CD14-positive monocyte (primary cell): ENCODE measurements around the gene CDK2. TPM values are rescaled to one million over a fixed set of nuclear protein-coding genes. Genes with fewer than 3 reads are reported as not detected.

Source experiments
- DNase-seq, 3 donors: peaks; one replicate each; pipeline ENCODE4 v3.0.0-alpha.2; 2011 to 2022
- H2AFZ ChIP-seq: 2 replicates; pipeline ENCODE4 v1.6.0; 2012; ENCODE audit warnings: mild to moderate bottlenecking, low read depth, low read length, inconsistent platforms; ENCODE audit not compliant: insufficient read depth, poor library complexity, severe bottlenecking
- H3K27ac ChIP-seq, 2 donors: 1 replicate in 1 of 2; 2 replicates in 1 of 2; pipeline ENCODE4 v1.5.1; 2012 to 2013; ENCODE audit warnings: low read length in 2 of 2, control low read depth in 1 of 2, inconsistent platforms in 1 of 2, low read depth in 1 of 2, mild to moderate bottlenecking in 1 of 2
- H3K27me3 ChIP-seq, 2 donors: one replicate each; pipeline versions ENCODE4 v1.6.0 to v1.6.1; 2011 to 2013; ENCODE audit warnings: low read length in 2 of 2; ENCODE audit not compliant: control insufficient read depth in 2 of 2, insufficient read depth in 2 of 2
- H3K36me3 ChIP-seq, 2 donors: replicated peaks in 1 of 2; 1 replicate in 1 of 2; 2 replicates in 1 of 2; pipeline versions ENCODE4 v1.5.1 to v1.6.1; 2012 to 2013; ENCODE audit warnings: low read length in 2 of 2, control low read depth in 1 of 2, inconsistent platforms in 1 of 2, mild to moderate bottlenecking in 1 of 2; ENCODE audit not compliant: insufficient read depth in 2 of 2, control insufficient read depth in 1 of 2
- H3K4me1 ChIP-seq, 2 donors: 1 replicate in 1 of 2; 2 replicates in 1 of 2; pipeline versions ENCODE4 v1.5.1 to v1.6.1; 2012 to 2013; ENCODE audit warnings: low read length in 2 of 2, control low read depth in 1 of 2, inconsistent platforms in 1 of 2, mild to moderate bottlenecking in 1 of 2, moderate library complexity in 1 of 2; ENCODE audit not compliant: insufficient read depth in 2 of 2, control insufficient read depth in 1 of 2
- H3K4me2 ChIP-seq: replicated peaks from 2 replicates; pipeline ENCODE3; 2012; ENCODE audit warnings: low read length, moderate library complexity, mild to moderate bottlenecking; ENCODE audit not compliant: poor library complexity, severe bottlenecking; ENCODE audit errors: extremely low read depth
- H3K4me3 ChIP-seq, 3 experiments: fragments of 200-600 bp in 1 of 3; sonication (generic) in 1 of 3; replicated peaks in 1 of 3; 1 replicate in 2 of 3; 2 replicates in 1 of 3; pipeline ENCODE4 v1.5.1; 2011 to 2013; ENCODE audit warnings: low read length in 3 of 3, mild to moderate bottlenecking in 3 of 3, control low read depth in 2 of 3, low read depth in 2 of 3, inconsistent platforms in 1 of 3, moderate library complexity in 1 of 3
- H3K79me2 ChIP-seq: 2 replicates; pipeline ENCODE4 v1.6.0; 2012; ENCODE audit warnings: mild to moderate bottlenecking, control low read depth, inconsistent platforms, low read length, moderate library complexity; ENCODE audit not compliant: insufficient read depth
- H3K9ac ChIP-seq: 2 replicates; pipeline ENCODE4 v1.6.0; 2017; ENCODE audit warnings: low read length, mild to moderate bottlenecking; ENCODE audit not compliant: insufficient read depth, poor library complexity, severe bottlenecking
- H3K9me3 ChIP-seq, 2 donors: replicated peaks in 1 of 2; 1 replicate in 1 of 2; 2 replicates in 1 of 2; pipeline versions ENCODE4 v1.5.1 to v1.6.1; 2012 to 2013; ENCODE audit warnings: low read length in 2 of 2, control low read depth in 1 of 2; ENCODE audit not compliant: control insufficient read depth in 1 of 2, insufficient read depth in 1 of 2
- H4K20me1 ChIP-seq: 2 replicates; pipeline ENCODE4 v1.6.0; 2012; ENCODE audit warnings: mild to moderate bottlenecking, low read length, control low read depth, moderate library complexity; ENCODE audit not compliant: insufficient read depth
- H3K27ac Mint-ChIP-seq, 7 donors: one replicate each; pipeline ENCODE4 v1.8.0; 2020; ENCODE audit warnings: mild to moderate bottlenecking in 7 of 7, mixed read lengths in 7 of 7, moderate library complexity in 6 of 7, inconsistent platforms in 2 of 7
- H3K27me3 Mint-ChIP-seq, 3 donors: one replicate each; pipeline ENCODE4 v1.8.0; 2021 to 2022; ENCODE audit warnings: low read depth in 3 of 3, mild to moderate bottlenecking in 3 of 3, mixed read lengths in 3 of 3, moderate library complexity in 3 of 3, inconsistent platforms in 1 of 3
- H3K36me3 Mint-ChIP-seq, 2 donors: one replicate each; pipeline ENCODE4 v1.8.0; 2020; ENCODE audit warnings: mixed read lengths in 2 of 2, inconsistent platforms in 1 of 2, mild to moderate bottlenecking in 1 of 2
- H3K4me1 Mint-ChIP-seq: one replicate; pipeline ENCODE4 v1.8.0; 2020; ENCODE audit warnings: mild to moderate bottlenecking, mixed read lengths
- H3K4me3 Mint-ChIP-seq, 2 donors: one replicate each; pipeline ENCODE4 v1.8.0; 2020; ENCODE audit warnings: mild to moderate bottlenecking in 2 of 2, mixed read lengths in 2 of 2, moderate library complexity in 1 of 2
- H3K9me3 Mint-ChIP-seq, 7 donors: one replicate each; pipeline ENCODE4 v1.8.0; 2020 to 2022; ENCODE audit warnings: mixed read lengths in 7 of 7, mild to moderate bottlenecking in 6 of 7, moderate library complexity in 6 of 7, inconsistent platforms in 2 of 7
- CTCF ChIP-seq: fragments of 200-600 bp; IDR thresholded peaks from one replicate; pipeline ENCODE4 v1.8.0; 2022; ENCODE audit warnings: antibody characterized with exemption, mild to moderate bottlenecking
- WGBS: methylation state at CpG from one replicate; pipeline ENCODE4 v1.1.5; 2013; ENCODE audit warnings: missing lambda C conversion rate; ENCODE audit not compliant: insufficient coverage; 5-methylcytosine and 5-hydroxymethylcytosine counted together
- intact Hi-C, 2 donors: fragments of 100-400 bp; cut with micrococcal nuclease; formaldehyde crosslinking; loops; one replicate each; pipeline versions ENCODE4 v1.15.0 to v1.15.1; 2023
- polyA plus RNA-seq, 3 donors: library from polyadenylated mRNA; depleted of rRNA in 1 of 3; unstranded in 2 of 3; stranded (reverse) in 1 of 3; fragments of 300-500 nt in 2 of 3; fragments of >200 nt in 1 of 3; fragmentation: Illumina TruSeq in 2 of 3; gene quantifications; 1 replicate in 2 of 3; 2 replicates in 1 of 3; pipeline ENCODE4 v1.2.3, GENCODE V29; 2012 to 2021

CDK2 gene
- polyA plus RNA-seq, 3 donors: 4.1 to 11.8 (median 4.7) TPM

GRCh38 chr12:55927588-55928502 is 38.8 kb upstream of the CDK2 start, which contains the start of gene PYM1:
PYM1 (minus strand) TSS chr12:55927894; CDS start chr12:55927761, 133 bp downstream.
- Histone ChIP-seq H3K79me2 (peaks cover 87% of the 10 kb centered on the region), H3K27me3 (no peaks in the 10 kb centered on the region), H2AFZ (peak within 1 kb of the TSS; percentile 77), H3K9ac (peak within 1 kb of the TSS; percentile 85), H4K20me1 (peaks cover 15% of the 10 kb centered on the region), H3K36me3 (peaks cover 0 to 5% of the 10 kb centered on the region in 2 donors), H3K4me3 (peak within 1 kb of the TSS; percentile 65 to 93 (median 91)), H3K9me3 (no peaks in the 10 kb centered on the region), H3K4me1 (peaks cover 51 to 56% of the 10 kb centered on the region in 2 donors), H3K27ac (peak within 1 kb of the TSS; percentile 85 to 92), H3K4me2 (peak within 1 kb of the TSS; percentile 83)
- no peak for TF ChIP-seq CTCF
- Mint-ChIP-seq H3K36me3 (peaks cover 11 to 18% of the 10 kb centered on the region in 2 donors), H3K4me1 (peaks cover 59% of the 10 kb centered on the region), H3K27ac (peak within 1 kb of the TSS; percentile 95 to 99 (median 98)), H3K4me3 (peak within 1 kb of the TSS; percentile 96 to 98), H3K9me3 (no peaks in the 10 kb centered on the region), H3K27me3 (peaks cover 0 to 3% (median 1%) of the 10 kb centered on the region in 3 donors)
- intact Hi-C loops: loop anchor here (2.0 to 5.0 kb wide), 5 partner anchors 44 to 191 kb away; partner anchors contain the start of genes DNAJC14 (in 1 of the 2), ORMDL2 (in 1 of the 2), RAB5B (in 1 of the 2) and SARNP (in 1 of the 2)
- DNase-seq: peak; percentile 67 to 80 (median 77)
- WGBS: 5% methylated on average over 46 of the region's 49 CpGs

- intact Hi-C loops: loop anchor here (5.0 kb wide), 3 partner anchors 43 to 192 kb away; partner anchors contain the start of genes ORMDL2 (in 1 of the 2), RAB5B (in 1 of the 2) and SARNP (in 1 of the 2)
- Histone ChIP-seq H4K20me1 (peaks cover 26% of the 10 kb centered on the region), H3K4me1 (peaks cover 65 to 71% of the 10 kb centered on the region in 2 donors), H3K27ac (peak overlapping the region; percentile 33 to 70), H3K4me2 (peak overlapping the region; percentile 37), H3K79me2 (peaks cover 83% of the 10 kb centered on the region), H3K9me3 (no peaks in the 10 kb centered on the region), H3K36me3 (no peaks in the 10 kb centered on the region), H3K4me3 (peak overlapping the region in 1 of 3 experiments; percentile 34), H3K27me3 (no peaks in the 10 kb centered on the region), H3K9ac (peak overlapping the region; percentile 2), H2AFZ (peak overlapping the region; percentile 37)
- H3K4me3 Mint-ChIP-seq: peak overlapping the region; percentile 25 to 68
- no peaks in the 10 kb centered on the region for H3K9me3 Mint-ChIP-seq
- H3K27me3 Mint-ChIP-seq: peaks cover 0 to 3% (median 1%) of the 10 kb centered on the region in 3 donors
- peaks cover 72% of the 10 kb centered on the region for H3K4me1 Mint-ChIP-seq
- WGBS: 0% methylated on average over 4 of the region's 8 CpGs
- peak overlapping the region; percentile 75 to 99 (median 85) for H3K27ac Mint-ChIP-seq
- TF ChIP-seq CTCF: no peak
- DNase-seq: peak in 2 of 3 donors; percentile 19 to 39
- H3K36me3 Mint-ChIP-seq: peaks cover 6 to 7% of the 10 kb centered on the region in 2 donors
These were observed 37.3 kb upstream of the CDK2 start for GRCh38 chr12:55929306-55929791.
